HEK293 (cell line): ENCODE results near the gene PRKAB1.

Experiments used
- FEZF1 ChIP-seq: fragments of 450-650 bp; formaldehyde crosslinking; IDR thresholded peaks from 2 replicates; pipeline ENCODE4 v1.5.1; 2016; ENCODE audit warnings: missing biosample characterization, missing genetic modification characterization
- KLF9 ChIP-seq: fragments of 450-650 bp; formaldehyde crosslinking; IDR thresholded peaks from 2 replicates; pipeline ENCODE4 v1.5.1; 2016; ENCODE audit warnings: missing biosample characterization, missing genetic modification characterization, low read depth
- MEIS1 ChIP-seq: sonication (generic); formaldehyde crosslinking; IDR thresholded peaks from 2 replicates; pipeline ENCODE4 v1.8.1; 2022; ENCODE audit warnings: missing genetic modification reagents, mild to moderate bottlenecking, borderline replicate concordance
- OSR2 ChIP-seq: fragments of 450-650 bp; formaldehyde crosslinking; IDR thresholded peaks from 2 replicates; pipeline ENCODE4 v1.5.1; 2016; ENCODE audit warnings: missing biosample characterization, missing genetic modification characterization
- SP7 ChIP-seq: fragments of 450-650 bp; formaldehyde crosslinking; IDR thresholded peaks from 2 replicates; pipeline ENCODE4 v1.5.1; 2016; ENCODE audit warnings: missing biosample characterization, missing genetic modification characterization
- ZEB2 ChIP-seq: fragments of 450-650 bp; formaldehyde crosslinking; IDR thresholded peaks from 2 replicates; pipeline ENCODE4 v1.5.1; 2016; ENCODE audit warnings: missing biosample characterization, missing genetic modification characterization
- ZIC2 ChIP-seq: fragments of 450-650 bp; formaldehyde crosslinking; IDR thresholded peaks from 2 replicates; pipeline ENCODE4 v1.5.1; 2016; ENCODE audit warnings: missing biosample characterization, missing genetic modification characterization
- ZNF114 ChIP-seq: fragments of 450-650 bp; formaldehyde crosslinking; IDR thresholded peaks from 2 replicates; pipeline ENCODE4 v1.5.0; 2017; ENCODE audit warnings: missing biosample characterization, missing genetic modification characterization
- ZNF140 ChIP-seq: fragments of 450-650 bp; formaldehyde crosslinking; IDR thresholded peaks from 2 replicates; pipeline ENCODE4 v1.5.1; 2016; ENCODE audit warnings: missing biosample characterization, missing genetic modification characterization
- ZNF175 ChIP-seq: fragments of 450-650 bp; formaldehyde crosslinking; IDR thresholded peaks from 2 replicates; pipeline ENCODE4 v1.5.1; 2016; ENCODE audit warnings: missing biosample characterization, missing genetic modification characterization
- ZNF23 ChIP-seq: fragments of 450-650 bp; formaldehyde crosslinking; IDR thresholded peaks from 2 replicates; pipeline ENCODE4 v1.5.1; 2016; ENCODE audit warnings: missing biosample characterization, missing genetic modification characterization, borderline replicate concordance
- ZNF311 ChIP-seq: fragments of 450-650 bp; formaldehyde crosslinking; IDR thresholded peaks from 2 replicates; pipeline ENCODE4 v1.5.1; 2017; ENCODE audit warnings: missing biosample characterization, missing genetic modification characterization, borderline replicate concordance
- ZNF354C ChIP-seq: fragments of 450-650 bp; formaldehyde crosslinking; IDR thresholded peaks from 2 replicates; pipeline ENCODE4 v1.5.1; 2016; ENCODE audit warnings: missing biosample characterization, missing genetic modification characterization, low read depth, borderline replicate concordance
- ZNF394 ChIP-seq: fragments of 450-650 bp; formaldehyde crosslinking; IDR thresholded peaks from 2 replicates; pipeline ENCODE4 v1.5.1; 2016; ENCODE audit warnings: missing biosample characterization, missing genetic modification characterization, mild to moderate bottlenecking, moderate library complexity, borderline replicate concordance
- ZNF529 ChIP-seq: fragments of 450-650 bp; formaldehyde crosslinking; IDR thresholded peaks from 2 replicates; pipeline ENCODE4 v1.5.1; 2017; ENCODE audit warnings: missing genetic modification characterization, missing biosample characterization; ENCODE audit not compliant: insufficient replicate concordance
- ZNF600 ChIP-seq: fragments of 450-650 bp; formaldehyde crosslinking; IDR thresholded peaks from 2 replicates; pipeline ENCODE4 v1.5.1; 2016; ENCODE audit warnings: missing biosample characterization, missing genetic modification characterization
- ZNF658 ChIP-seq: fragments of 450-650 bp; formaldehyde crosslinking; IDR thresholded peaks from 2 replicates; pipeline ENCODE4; 2016; ENCODE audit warnings: missing biosample characterization, missing genetic modification characterization
- ZNF660 ChIP-seq: fragments of 450-650 bp; IDR thresholded peaks from 2 replicates; pipeline ENCODE4 v1.5.1; 2018; ENCODE audit warnings: missing biosample characterization, mild to moderate bottlenecking, missing genetic modification characterization
- ZNF701 ChIP-seq: fragments of 450-650 bp; formaldehyde crosslinking; IDR thresholded peaks from 2 replicates; pipeline ENCODE4 v1.5.1; 2016; ENCODE audit warnings: missing biosample characterization, missing genetic modification characterization
- ZNF785 ChIP-seq: fragments of 450-650 bp; formaldehyde crosslinking; IDR thresholded peaks from 2 replicates; pipeline ENCODE4 v1.5.1; 2016; ENCODE audit warnings: missing biosample characterization, missing genetic modification characterization
- TF ChIP-seq, protein P1 (sequence below): fragments of 450-650 bp; formaldehyde crosslinking; IDR thresholded peaks from 2 replicates; pipeline ENCODE4 v1.5.1; 2016; ENCODE audit warnings: missing biosample characterization, missing genetic modification characterization, borderline replicate concordance
- TF ChIP-seq, protein P2 (sequence below): fragments of 450-650 bp; formaldehyde crosslinking; IDR thresholded peaks from 2 replicates; pipeline ENCODE4 v1.5.1; 2017; ENCODE audit warnings: missing biosample characterization, missing genetic modification characterization
- TF ChIP-seq, protein P3 (sequence below): fragments of 450-650 bp; formaldehyde crosslinking; IDR thresholded peaks from 2 replicates; pipeline ENCODE4 v1.5.1; 2016; ENCODE audit warnings: missing biosample characterization, missing genetic modification characterization
- TF ChIP-seq, protein P4 (sequence below): fragments of 450-650 bp; formaldehyde crosslinking; IDR thresholded peaks from 2 replicates; pipeline ENCODE4 v1.5.1; 2016; ENCODE audit warnings: missing biosample characterization, missing genetic modification characterization
- TF ChIP-seq, protein P5 (sequence below): fragments of 450-650 bp; formaldehyde crosslinking; IDR thresholded peaks from 2 replicates; pipeline ENCODE4 v1.5.1; 2016; ENCODE audit warnings: missing biosample characterization, missing genetic modification characterization

The PRKAB1 gene

DNA sequence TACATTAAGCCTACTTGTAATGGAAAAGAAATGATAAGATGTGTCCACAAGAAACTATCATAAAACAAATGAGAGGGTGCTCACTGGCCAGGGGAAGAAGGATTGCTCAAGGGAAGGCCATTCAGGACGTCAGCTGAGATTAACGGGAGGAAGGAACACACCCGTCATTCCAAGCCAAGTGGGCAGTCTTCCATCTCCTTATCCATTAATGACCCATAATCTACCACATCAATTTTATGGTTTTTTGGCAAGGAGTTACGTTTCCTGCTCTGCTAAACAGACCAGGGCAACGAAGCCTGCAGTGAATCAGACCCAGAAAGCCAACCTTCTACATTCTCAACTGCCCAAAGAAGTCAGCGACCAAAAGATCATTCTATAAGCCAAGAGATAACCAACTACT lies 25.1 kb downstream of the PRKAB1 start (continued):
- TF ChIP-seq ZNF311 (tag by site-specific recombination) (no peak), ZNF175 (tag by site-specific recombination) (no peak), ZNF660 (tag by site-specific recombination) (no peak), SP7 (peak; percentile 66), ZNF114 (tag by site-specific recombination) (no peak), ZEB2 (peak; percentile 30; the same call in 1 of the 2 replicates), ZNF354C (tag by site-specific recombination) (no peak), OSR2 (tag by site-specific recombination) (0 out of 2 replicates have a peak, but pooled peaks have one; percentile 10), FEZF1 (tag by site-specific recombination) (peak; percentile 96), ZIC2 (tag by site-specific recombination) (no peak), ZNF23 (tag by site-specific recombination) (no peak), ZNF658 (no peak), ZNF600 (tag by site-specific recombination) (peak; percentile 26; the same call in 1 of the 2 replicates), ZNF394 (tag by site-specific recombination) (no peak), MEIS1 (CRISPR knock-in tag) (no peak), KLF9 (no peak), ZNF140 (no peak), ZNF785 (tag by site-specific recombination) (no peak), ZNF529 (tag by site-specific recombination) (no peak), ZNF701 (tag by site-specific recombination) (no peak)
- TF ChIP-seq, protein P1, sequence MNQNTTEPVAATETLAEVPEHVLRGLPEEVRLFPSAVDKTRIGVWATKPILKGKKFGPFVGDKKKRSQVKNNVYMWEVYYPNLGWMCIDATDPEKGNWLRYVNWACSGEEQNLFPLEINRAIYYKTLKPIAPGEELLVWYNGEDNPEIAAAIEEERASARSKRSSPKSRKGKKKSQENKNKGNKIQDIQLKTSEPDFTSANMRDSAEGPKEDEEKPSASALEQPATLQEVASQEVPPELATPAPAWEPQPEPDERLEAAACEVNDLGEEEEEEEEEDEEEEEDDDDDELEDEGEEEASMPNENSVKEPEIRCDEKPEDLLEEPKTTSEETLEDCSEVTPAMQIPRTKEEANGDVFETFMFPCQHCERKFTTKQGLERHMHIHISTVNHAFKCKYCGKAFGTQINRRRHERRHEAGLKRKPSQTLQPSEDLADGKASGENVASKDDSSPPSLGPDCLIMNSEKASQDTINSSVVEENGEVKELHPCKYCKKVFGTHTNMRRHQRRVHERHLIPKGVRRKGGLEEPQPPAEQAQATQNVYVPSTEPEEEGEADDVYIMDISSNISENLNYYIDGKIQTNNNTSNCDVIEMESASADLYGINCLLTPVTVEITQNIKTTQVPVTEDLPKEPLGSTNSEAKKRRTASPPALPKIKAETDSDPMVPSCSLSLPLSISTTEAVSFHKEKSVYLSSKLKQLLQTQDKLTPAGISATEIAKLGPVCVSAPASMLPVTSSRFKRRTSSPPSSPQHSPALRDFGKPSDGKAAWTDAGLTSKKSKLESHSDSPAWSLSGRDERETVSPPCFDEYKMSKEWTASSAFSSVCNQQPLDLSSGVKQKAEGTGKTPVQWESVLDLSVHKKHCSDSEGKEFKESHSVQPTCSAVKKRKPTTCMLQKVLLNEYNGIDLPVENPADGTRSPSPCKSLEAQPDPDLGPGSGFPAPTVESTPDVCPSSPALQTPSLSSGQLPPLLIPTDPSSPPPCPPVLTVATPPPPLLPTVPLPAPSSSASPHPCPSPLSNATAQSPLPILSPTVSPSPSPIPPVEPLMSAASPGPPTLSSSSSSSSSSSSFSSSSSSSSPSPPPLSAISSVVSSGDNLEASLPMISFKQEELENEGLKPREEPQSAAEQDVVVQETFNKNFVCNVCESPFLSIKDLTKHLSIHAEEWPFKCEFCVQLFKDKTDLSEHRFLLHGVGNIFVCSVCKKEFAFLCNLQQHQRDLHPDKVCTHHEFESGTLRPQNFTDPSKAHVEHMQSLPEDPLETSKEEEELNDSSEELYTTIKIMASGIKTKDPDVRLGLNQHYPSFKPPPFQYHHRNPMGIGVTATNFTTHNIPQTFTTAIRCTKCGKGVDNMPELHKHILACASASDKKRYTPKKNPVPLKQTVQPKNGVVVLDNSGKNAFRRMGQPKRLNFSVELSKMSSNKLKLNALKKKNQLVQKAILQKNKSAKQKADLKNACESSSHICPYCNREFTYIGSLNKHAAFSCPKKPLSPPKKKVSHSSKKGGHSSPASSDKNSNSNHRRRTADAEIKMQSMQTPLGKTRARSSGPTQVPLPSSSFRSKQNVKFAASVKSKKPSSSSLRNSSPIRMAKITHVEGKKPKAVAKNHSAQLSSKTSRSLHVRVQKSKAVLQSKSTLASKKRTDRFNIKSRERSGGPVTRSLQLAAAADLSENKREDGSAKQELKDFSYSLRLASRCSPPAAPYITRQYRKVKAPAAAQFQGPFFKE (tag by site-specific recombination), result no peak
- TF ChIP-seq, protein P2, sequence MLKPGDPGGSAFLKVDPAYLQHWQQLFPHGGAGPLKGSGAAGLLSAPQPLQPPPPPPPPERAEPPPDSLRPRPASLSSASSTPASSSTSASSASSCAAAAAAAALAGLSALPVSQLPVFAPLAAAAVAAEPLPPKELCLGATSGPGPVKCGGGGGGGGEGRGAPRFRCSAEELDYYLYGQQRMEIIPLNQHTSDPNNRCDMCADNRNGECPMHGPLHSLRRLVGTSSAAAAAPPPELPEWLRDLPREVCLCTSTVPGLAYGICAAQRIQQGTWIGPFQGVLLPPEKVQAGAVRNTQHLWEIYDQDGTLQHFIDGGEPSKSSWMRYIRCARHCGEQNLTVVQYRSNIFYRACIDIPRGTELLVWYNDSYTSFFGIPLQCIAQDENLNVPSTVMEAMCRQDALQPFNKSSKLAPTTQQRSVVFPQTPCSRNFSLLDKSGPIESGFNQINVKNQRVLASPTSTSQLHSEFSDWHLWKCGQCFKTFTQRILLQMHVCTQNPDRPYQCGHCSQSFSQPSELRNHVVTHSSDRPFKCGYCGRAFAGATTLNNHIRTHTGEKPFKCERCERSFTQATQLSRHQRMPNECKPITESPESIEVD (tag by site-specific recombination), result 0 out of 2 replicates have a peak, but pooled peaks have one; percentile 10
- TF ChIP-seq, protein P3, sequence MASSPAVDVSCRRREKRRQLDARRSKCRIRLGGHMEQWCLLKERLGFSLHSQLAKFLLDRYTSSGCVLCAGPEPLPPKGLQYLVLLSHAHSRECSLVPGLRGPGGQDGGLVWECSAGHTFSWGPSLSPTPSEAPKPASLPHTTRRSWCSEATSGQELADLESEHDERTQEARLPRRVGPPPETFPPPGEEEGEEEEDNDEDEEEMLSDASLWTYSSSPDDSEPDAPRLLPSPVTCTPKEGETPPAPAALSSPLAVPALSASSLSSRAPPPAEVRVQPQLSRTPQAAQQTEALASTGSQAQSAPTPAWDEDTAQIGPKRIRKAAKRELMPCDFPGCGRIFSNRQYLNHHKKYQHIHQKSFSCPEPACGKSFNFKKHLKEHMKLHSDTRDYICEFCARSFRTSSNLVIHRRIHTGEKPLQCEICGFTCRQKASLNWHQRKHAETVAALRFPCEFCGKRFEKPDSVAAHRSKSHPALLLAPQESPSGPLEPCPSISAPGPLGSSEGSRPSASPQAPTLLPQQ (tag by site-specific recombination), result 0 out of 2 replicates have a peak, but pooled peaks have one; percentile 32
- TF ChIP-seq, protein P4, sequence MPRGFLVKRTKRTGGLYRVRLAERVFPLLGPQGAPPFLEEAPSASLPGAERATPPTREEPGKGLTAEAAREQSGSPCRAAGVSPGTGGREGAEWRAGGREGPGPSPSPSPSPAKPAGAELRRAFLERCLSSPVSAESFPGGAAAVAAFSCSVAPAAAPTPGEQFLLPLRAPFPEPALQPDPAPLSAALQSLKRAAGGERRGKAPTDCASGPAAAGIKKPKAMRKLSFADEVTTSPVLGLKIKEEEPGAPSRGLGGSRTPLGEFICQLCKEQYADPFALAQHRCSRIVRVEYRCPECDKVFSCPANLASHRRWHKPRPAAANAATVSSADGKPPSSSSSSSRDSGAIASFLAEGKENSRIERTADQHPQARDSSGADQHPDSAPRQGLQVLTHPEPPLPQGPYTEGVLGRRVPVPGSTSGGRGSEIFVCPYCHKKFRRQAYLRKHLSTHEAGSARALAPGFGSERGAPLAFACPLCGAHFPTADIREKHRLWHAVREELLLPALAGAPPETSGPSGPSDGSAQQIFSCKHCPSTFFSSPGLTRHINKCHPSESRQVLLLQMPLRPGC (tag by site-specific recombination), result no peak
- TF ChIP-seq, protein P5, sequence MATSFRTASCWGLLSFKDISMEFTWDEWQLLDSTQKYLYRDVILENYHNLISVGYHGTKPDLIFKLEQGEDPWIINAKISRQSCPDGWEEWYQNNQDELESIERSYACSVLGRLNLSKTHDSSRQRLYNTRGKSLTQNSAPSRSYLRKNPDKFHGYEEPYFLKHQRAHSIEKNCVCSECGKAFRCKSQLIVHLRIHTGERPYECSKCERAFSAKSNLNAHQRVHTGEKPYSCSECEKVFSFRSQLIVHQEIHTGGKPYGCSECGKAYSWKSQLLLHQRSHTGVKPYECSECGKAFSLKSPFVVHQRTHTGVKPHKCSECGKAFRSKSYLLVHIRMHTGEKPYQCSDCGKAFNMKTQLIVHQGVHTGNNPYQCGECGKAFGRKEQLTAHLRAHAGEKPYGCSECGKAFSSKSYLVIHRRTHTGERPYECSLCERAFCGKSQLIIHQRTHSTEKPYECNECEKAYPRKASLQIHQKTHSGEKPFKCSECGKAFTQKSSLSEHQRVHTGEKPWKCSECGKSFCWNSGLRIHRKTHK (tag by site-specific recombination), result no peak
